Stimulated activated CD4-positive, alpha-beta T cell treated with anti-CD3 and anti-CD28 coated beads, Interleukin-15, amount 100 ng/mL, for 48 hours (primary cell): Measurements from ENCODE around the gene FGF13.

Experiments used
- DNase-seq, 2 donors: peaks; one replicate each; pipeline ENCODE4 v3.0.0-alpha.2; 2020; ENCODE audit warnings: low read depth in 2 of 2

Gene FGF13

DNA sequence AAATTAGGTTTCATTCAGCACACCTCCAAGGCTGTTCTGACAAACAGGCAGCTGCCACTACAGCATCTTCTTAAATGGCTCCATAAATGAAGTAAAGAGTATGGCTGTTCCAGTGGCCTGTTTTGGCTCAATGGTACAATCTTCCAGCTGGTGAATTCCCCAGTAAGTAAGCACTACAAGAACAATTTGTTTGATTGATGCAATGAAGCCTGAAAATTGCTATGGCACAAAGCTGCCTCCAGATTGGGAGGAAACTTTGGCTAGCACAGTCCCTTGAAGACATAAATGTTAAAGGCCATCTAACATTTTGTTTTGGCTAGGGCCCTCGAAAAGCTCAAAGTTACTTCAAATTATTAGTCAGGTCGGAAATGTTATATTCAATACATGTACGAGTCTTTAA, 47.5 kb downstream of the FGF13 start:
- no peak for DNase-seq

GRCh38 chrX:138651494-138651893, 60.0 kb downstream of the FGF13 start:
- no peak for DNase-seq

DNA sequence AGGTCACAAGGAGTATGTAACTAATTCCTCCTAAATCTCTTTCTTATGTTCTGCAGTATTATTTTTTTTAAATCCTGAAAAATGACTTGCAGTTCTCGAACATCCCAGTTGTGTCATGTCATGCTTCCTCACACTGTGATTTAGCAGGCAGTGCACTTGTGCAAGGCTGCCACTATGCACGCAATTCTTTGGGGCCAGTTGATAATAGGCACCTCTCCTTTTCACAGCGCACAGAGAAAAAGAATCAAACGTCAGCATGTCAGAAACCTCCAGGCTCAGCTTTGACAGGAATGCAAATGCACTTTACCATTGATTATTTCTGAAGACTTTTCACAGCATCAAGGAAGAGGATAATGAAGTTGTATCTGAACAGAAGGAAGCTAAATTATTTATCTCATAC, 62.9 kb downstream of the FGF13 start:
- no peak for DNase-seq

DNA sequence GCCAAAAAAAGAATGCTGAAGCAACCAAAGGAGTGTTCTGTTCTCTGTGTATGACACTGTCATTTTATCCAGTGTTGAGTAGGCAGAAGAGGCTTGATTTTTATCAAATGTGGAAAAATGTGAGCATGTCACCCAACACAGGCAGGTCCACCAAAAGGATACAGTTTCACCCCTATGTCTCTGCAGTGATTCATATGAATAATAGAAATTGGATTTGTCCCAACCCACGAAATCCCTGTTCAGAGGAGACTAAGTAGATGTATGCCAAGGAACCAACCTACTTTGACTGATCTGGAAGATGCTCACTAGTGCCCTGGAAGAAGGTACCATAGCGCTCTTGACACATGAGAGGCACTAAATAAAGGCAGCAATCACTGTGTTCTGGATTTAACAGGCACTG, 72.5 kb downstream of the FGF13 start:
- no peak for DNase-seq
